Measurements from ENCODE around the gene MARCHF5.

MARCHF5 gene

GRCh38 chr10:92290837-92291615 is at the start of gene MARCHF5, which contains the start of gene CPEB3:
TSS of gene MARCHF5 (plus strand) at chr10:92291167. CDS start at chr10:92291495, 328 bp downstream.
TSS of gene CPEB3 (minus strand) at chr10:92291078. CDS start at chr10:92240350, 50,728 bp downstream.
- Mint-ChIP-seq H3K4me1 (ENCODE audit: low read depth) (peaks cover 20% of the 10 kb centered on the region), H3K36me3 (ENCODE audit: low read depth) (peaks cover 6% of the 10 kb centered on the region), H3K27ac (peak within 1 kb of the TSS; percentile 89), H3K9me3 (no peaks in the 10 kb centered on the region), H3K4me3 (peak within 1 kb of the TSS; percentile 97), H3K27me3 (ENCODE audit: low read depth) (no peaks in the 10 kb centered on the region)

GRCh38 chr10:92241501-92241900 is 49.5 kb upstream of the MARCHF5 start:
- H3K4me3 Mint-ChIP-seq = peak overlapping the region; percentile 90
- H3K4me1 Mint-ChIP-seq (ENCODE audit: low read depth) = peaks cover 35% of the 10 kb centered on the region
- H3K27me3 Mint-ChIP-seq (ENCODE audit: low read depth) = peaks cover 20% of the 10 kb centered on the region
- no peaks in the 10 kb centered on the region for H3K9me3 Mint-ChIP-seq
- H3K36me3 Mint-ChIP-seq (ENCODE audit: low read depth) = peaks cover 19% of the 10 kb centered on the region
- H3K27ac Mint-ChIP-seq = no peak overlapping the region

- peaks cover 15% of the 10 kb centered on the region for H3K36me3 Mint-ChIP-seq (ENCODE audit: low read depth)
- peaks cover 20% of the 10 kb centered on the region for H3K27me3 Mint-ChIP-seq (ENCODE audit: low read depth)
- no peak overlapping the region for H3K4me3 Mint-ChIP-seq
- H3K9me3 Mint-ChIP-seq = no peaks in the 10 kb centered on the region
- peaks cover 35% of the 10 kb centered on the region for H3K4me1 Mint-ChIP-seq (ENCODE audit: low read depth)
- no peak overlapping the region for H3K27ac Mint-ChIP-seq
Observed at GRCh38 chr10:92242380-92242779, 48.6 kb upstream of the MARCHF5 start.

GRCh38 chr10:92242910-92243671 is 47.9 kb upstream of the MARCHF5 start:
- H3K4me3 Mint-ChIP-seq = peak overlapping the region; percentile 58
- H3K4me1 Mint-ChIP-seq (ENCODE audit: low read depth) = peaks cover 33% of the 10 kb centered on the region
- peaks cover 18% of the 10 kb centered on the region for H3K27me3 Mint-ChIP-seq (ENCODE audit: low read depth)
- H3K27ac Mint-ChIP-seq = no peak overlapping the region
- H3K9me3 Mint-ChIP-seq = no peaks in the 10 kb centered on the region
- H3K36me3 Mint-ChIP-seq (ENCODE audit: low read depth) = peaks cover 12% of the 10 kb centered on the region

GRCh38 chr10:92244796-92245195 is 46.2 kb upstream of the MARCHF5 start:
- no peaks in the 10 kb centered on the region for H3K9me3 Mint-ChIP-seq
- H3K27me3 Mint-ChIP-seq (ENCODE audit: low read depth) = peaks cover 8% of the 10 kb centered on the region
- H3K36me3 Mint-ChIP-seq (ENCODE audit: low read depth) = peaks cover under 1% of the 10 kb centered on the region
- H3K4me3 Mint-ChIP-seq = no peak overlapping the region
- H3K27ac Mint-ChIP-seq = no peak overlapping the region
- peaks cover 22% of the 10 kb centered on the region for H3K4me1 Mint-ChIP-seq (ENCODE audit: low read depth)

- H3K4me1 Mint-ChIP-seq (ENCODE audit: low read depth) = peaks cover 1% of the 10 kb centered on the region
- no peak overlapping the region for H3K27ac Mint-ChIP-seq
Observed at GRCh38 chr10:92248566-92248965, 42.4 kb upstream of the MARCHF5 start.

GRCh38 chr10:92263396-92263795 is 27.6 kb upstream of the MARCHF5 start:
- no peak overlapping the region for H3K27ac Mint-ChIP-seq
- peaks cover 3% of the 10 kb centered on the region for H3K36me3 Mint-ChIP-seq (ENCODE audit: low read depth)
- no peaks in the 10 kb centered on the region for H3K9me3 Mint-ChIP-seq
- H3K27me3 Mint-ChIP-seq (ENCODE audit: low read depth) = no peaks in the 10 kb centered on the region
- H3K4me1 Mint-ChIP-seq (ENCODE audit: low read depth) = peaks cover 10% of the 10 kb centered on the region
- no peak overlapping the region for H3K4me3 Mint-ChIP-seq

More at GRCh38 chr10:92248566-92248965, 42.4 kb upstream of the MARCHF5 start:
- Mint-ChIP-seq H3K9me3 (no peaks in the 10 kb centered on the region), H3K36me3 (ENCODE audit: low read depth) (no peaks in the 10 kb centered on the region), H3K4me3 (no peak overlapping the region), H3K27me3 (ENCODE audit: low read depth) (no peaks in the 10 kb centered on the region)

GRCh38 chr10:92264249-92264648 is 26.7 kb upstream of the MARCHF5 start:
- H3K27me3 Mint-ChIP-seq (ENCODE audit: low read depth) = no peaks in the 10 kb centered on the region
- peaks cover 3% of the 10 kb centered on the region for H3K36me3 Mint-ChIP-seq (ENCODE audit: low read depth)
- H3K27ac Mint-ChIP-seq = no peak overlapping the region
- no peak overlapping the region for H3K4me3 Mint-ChIP-seq
- no peaks in the 10 kb centered on the region for H3K9me3 Mint-ChIP-seq
- H3K4me1 Mint-ChIP-seq (ENCODE audit: low read depth) = peaks cover 10% of the 10 kb centered on the region

- H3K36me3 Mint-ChIP-seq (ENCODE audit: low read depth) = peaks cover 6% of the 10 kb centered on the region
- H3K9me3 Mint-ChIP-seq = no peaks in the 10 kb centered on the region
- peaks cover 10% of the 10 kb centered on the region for H3K4me1 Mint-ChIP-seq (ENCODE audit: low read depth)
- H3K27ac Mint-ChIP-seq = no peak overlapping the region
- H3K27me3 Mint-ChIP-seq (ENCODE audit: low read depth) = no peaks in the 10 kb centered on the region
- no peak overlapping the region for H3K4me3 Mint-ChIP-seq
Observed at GRCh38 chr10:92265687-92266258, 25.2 kb upstream of the MARCHF5 start.

- Mint-ChIP-seq H3K27me3 (ENCODE audit: low read depth) (no peaks in the 10 kb centered on the region), H3K9me3 (no peaks in the 10 kb centered on the region), H3K4me1 (ENCODE audit: low read depth) (peaks cover 10% of the 10 kb centered on the region), H3K36me3 (ENCODE audit: low read depth) (peaks cover 8% of the 10 kb centered on the region), H3K27ac (peak overlapping the region; percentile 6), H3K4me3 (no peak overlapping the region)
Observed at GRCh38 chr10:92267343-92267742, 23.6 kb upstream of the MARCHF5 start.

GRCh38 chr10:92268748-92269147 is 22.2 kb upstream of the MARCHF5 start:
- Mint-ChIP-seq H3K4me1 (ENCODE audit: low read depth) (peaks cover 10% of the 10 kb centered on the region), H3K36me3 (ENCODE audit: low read depth) (peaks cover 8% of the 10 kb centered on the region), H3K27me3 (ENCODE audit: low read depth) (no peaks in the 10 kb centered on the region), H3K27ac (no peak overlapping the region), H3K4me3 (no peak overlapping the region), H3K9me3 (no peaks in the 10 kb centered on the region)

GRCh38 chr10:92274071-92274470 is 16.9 kb upstream of the MARCHF5 start:
- no peak overlapping the region for H3K27ac Mint-ChIP-seq
- no peaks in the 10 kb centered on the region for H3K4me1 Mint-ChIP-seq (ENCODE audit: low read depth)

GRCh38 chr10:92278996-92279696 is 11.8 kb upstream of the MARCHF5 start:
- no peak overlapping the region for H3K4me3 Mint-ChIP-seq
- peaks cover 5% of the 10 kb centered on the region for H3K4me1 Mint-ChIP-seq (ENCODE audit: low read depth)
- no peak overlapping the region for H3K27ac Mint-ChIP-seq
- H3K9me3 Mint-ChIP-seq = no peaks in the 10 kb centered on the region
- peaks cover 5% of the 10 kb centered on the region for H3K36me3 Mint-ChIP-seq (ENCODE audit: low read depth)
- no peaks in the 10 kb centered on the region for H3K27me3 Mint-ChIP-seq (ENCODE audit: low read depth)

More at GRCh38 chr10:92274071-92274470, 16.9 kb upstream of the MARCHF5 start:
- no peaks in the 10 kb centered on the region for H3K27me3 Mint-ChIP-seq (ENCODE audit: low read depth)
- peaks cover 7% of the 10 kb centered on the region for H3K36me3 Mint-ChIP-seq (ENCODE audit: low read depth)
- no peaks in the 10 kb centered on the region for H3K9me3 Mint-ChIP-seq
- H3K4me3 Mint-ChIP-seq = no peak overlapping the region

- Mint-ChIP-seq H3K4me3 (peak overlapping the region; percentile 33), H3K36me3 (ENCODE audit: low read depth) (peaks cover 4% of the 10 kb centered on the region), H3K27me3 (ENCODE audit: low read depth) (no peaks in the 10 kb centered on the region), H3K4me1 (ENCODE audit: low read depth) (peaks cover 19% of the 10 kb centered on the region), H3K27ac (peak overlapping the region; percentile 82), H3K9me3 (no peaks in the 10 kb centered on the region)
Observed at GRCh38 chr10:92284112-92284704, 6.8 kb upstream of the MARCHF5 start.

All from T-helper 1 cell treated with Interleukin-12 subunit alpha and Interleukin-12 subunit beta and Interleukin-4 antibody, amounts not matched to agents 30 μg/mL and 1 μg/mL, for 36 hours (primary cell).